ENCODE data around the gene CGB8.
A peak's percentile ranks its signal among the peaks of the same experiment; 100 is the strongest.

CGB8 gene

DNA sequence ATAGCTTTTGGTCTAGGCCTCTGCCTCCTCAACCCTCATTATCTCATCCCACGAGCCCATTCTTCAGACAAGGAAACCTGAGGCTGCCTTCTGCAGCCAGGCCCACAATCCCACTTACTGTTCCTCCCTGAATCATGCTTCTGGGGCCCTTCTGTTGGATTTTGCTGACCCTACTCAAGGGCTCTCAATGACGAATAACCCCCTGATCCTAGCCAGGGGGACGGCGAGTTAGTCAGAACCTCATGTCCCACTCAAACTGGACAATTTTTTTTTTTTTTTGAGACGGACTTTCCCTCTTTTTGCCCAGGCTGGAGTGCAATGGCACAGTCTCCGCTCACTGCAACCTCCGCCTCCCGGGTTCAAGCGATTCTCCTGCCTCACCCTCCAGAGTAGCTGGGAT, 26.8 kb downstream of the CGB8 start:
- TF ChIP-seq ZNF274 (IDR thresholded peaks at IDR 0.05; ENCODE audit: low read depth, low read length): no peak
- no peak overlapping the region for H3K4me3 ChIP-seq (ENCODE audit: low read length)

DNA sequence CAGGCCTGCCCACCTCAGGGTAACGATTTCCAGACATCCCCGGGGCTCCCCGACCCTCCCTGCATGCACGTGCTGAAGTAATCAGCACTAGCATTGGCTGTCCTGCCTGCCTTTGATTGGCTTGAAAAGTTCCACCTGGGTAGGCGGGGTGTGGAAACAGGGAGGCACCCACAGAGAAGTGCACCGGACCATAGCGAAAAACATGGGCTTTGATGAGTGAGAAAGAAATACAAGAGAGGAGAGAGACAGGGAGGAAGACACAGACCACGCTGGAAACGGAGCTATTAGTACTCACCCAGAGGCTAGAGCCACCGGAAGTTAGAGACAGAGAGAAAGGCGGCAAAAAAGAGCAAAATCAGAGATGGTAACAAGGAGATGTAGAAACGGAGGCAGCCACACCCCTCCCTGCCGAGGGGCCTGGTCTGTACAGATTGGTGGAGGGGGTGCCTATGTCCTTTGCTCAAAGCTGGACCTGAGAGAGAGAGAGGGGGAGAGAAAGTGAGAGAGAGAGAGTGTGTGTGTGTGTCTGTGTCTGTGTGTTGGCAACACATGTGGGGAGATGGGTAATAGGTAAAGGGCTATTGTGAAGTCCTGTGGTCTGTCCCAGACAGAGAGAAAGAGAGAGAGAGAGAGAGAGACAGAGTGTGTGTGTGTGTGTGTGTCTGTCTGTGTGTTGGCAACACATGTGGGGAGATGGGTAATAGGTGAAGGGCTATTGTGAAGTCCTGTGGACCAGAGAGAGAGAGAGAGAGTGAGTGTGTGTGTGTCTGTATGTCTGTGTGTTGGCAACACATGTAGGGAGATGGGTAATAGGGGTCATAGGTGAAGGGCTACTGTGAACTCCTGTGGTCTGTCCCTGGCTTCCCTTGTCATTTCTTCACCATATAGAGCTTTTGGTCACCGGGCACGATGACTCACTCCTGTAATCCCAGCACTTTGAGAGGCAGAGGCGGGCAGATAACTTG, 27.7 kb downstream of the CGB8 start:
- no peak for TF ChIP-seq ZNF274 (IDR thresholded peaks at IDR 0.05; ENCODE audit: low read depth, low read length)

DNA sequence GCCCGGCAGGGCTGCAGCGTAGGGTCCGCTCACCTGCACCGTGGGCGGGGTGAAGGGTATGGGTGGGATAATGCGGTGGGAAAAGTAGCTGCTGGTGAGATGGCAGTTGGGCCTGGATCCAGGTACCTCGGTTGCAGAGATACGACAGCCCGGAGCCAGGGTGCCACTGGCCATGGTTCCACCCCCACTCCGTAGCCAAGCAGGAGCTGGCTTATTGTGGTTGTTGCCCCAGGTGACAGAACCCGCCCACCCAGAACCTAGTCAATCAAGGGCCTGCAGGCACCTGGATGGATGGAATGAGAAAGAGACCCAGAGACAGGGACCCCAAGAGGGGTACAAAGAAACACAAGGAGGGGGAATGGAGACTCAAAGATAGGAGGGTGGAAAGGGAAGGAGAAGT, 28.6 kb downstream of the CGB8 start:
- TF ChIP-seq ZNF274 (IDR thresholded peaks at IDR 0.05; ENCODE audit: low read depth, low read length): no peak
- H3K4me3 ChIP-seq (ENCODE audit: low read length): no peak overlapping the region

More for the DNA sequence above, 27.7 kb downstream of the CGB8 start:
- no peak overlapping the region for H3K4me3 ChIP-seq (ENCODE audit: low read length)

DNA sequence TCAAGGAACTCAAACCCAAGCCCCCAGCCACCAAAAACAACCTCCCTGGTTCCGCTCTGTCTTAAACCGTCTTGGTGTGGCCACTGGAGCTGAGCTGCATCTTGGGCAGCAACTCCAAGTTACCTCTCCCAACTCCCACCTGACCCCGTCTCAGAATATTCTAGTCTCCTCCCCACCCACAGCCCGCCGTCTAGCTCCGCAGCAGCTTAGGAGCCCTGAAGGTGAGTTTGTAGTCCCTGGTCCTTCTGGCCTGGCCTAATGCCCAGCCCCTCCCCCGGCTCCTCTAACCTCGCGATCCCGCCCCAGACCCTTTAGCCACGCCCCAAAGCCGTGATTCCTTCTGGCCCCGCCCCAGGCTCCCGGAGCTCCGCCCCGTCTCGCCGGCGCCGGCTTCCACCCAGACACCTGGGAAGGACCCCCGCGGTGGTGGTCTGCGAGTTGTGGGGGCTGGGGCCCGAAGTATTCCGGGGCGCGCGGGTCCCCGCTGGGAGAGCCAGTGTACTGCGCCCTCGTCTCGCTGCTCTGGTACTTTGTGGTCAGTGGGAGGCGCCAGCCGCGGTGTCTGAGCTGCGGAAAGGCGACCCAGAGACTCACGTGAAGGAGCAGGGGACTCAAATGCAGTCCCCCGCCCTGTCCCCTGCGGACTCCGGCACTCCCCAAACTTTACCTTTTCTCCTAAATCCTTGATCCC, 29.5 kb downstream of the CGB8 start:
- H3K4me3 ChIP-seq (ENCODE audit: low read length): peak overlapping the region; percentile 25; the same call in 1 of the 2 replicates
- no peak for TF ChIP-seq ZNF274 (IDR thresholded peaks at IDR 0.05; ENCODE audit: low read depth, low read length)

DNA sequence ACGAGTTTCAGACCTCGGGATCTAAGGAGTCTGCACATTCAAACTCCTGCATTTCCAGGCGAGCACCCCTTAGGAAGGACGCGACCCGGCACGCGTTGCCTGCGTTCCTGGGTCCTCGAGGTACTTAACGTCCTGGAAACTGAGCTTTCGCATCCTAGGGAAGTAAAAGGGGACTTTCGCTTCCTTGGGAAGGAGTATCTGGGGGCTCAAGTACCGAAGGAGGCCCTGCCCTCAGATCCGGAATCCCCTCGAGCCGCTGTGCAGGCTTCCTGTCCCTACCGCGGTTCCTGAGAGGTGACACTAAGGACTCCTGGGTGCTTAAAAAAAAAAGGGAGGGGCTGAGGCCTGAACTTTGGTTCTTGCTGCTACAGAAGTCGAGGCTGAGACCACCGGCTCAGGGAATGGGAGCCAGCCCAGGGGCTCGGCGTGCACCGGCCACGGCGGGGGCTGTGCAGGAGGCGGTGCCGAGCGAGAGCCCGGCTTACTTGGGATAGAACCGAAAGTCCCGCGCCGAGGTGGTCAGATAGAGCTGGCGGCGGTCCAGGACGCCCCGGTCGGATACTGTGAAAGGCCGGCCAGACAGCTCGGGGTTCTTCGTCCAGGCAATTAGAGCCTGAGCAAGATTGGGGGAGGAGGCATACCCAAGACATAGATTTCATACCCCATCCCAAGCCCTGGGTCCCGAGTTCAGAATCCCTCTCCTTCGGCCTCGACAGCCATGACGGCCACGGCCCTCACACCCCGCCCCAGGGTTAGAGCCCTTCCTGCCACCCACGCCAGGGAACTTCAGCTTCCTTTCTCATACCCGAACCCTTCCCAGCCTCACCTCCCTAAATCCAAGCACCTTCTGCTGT, 30.3 kb downstream of the CGB8 start:
- peak overlapping the region; percentile 33; the same call in 1 of the 2 replicates for H3K4me3 ChIP-seq (ENCODE audit: low read length)

DNA sequence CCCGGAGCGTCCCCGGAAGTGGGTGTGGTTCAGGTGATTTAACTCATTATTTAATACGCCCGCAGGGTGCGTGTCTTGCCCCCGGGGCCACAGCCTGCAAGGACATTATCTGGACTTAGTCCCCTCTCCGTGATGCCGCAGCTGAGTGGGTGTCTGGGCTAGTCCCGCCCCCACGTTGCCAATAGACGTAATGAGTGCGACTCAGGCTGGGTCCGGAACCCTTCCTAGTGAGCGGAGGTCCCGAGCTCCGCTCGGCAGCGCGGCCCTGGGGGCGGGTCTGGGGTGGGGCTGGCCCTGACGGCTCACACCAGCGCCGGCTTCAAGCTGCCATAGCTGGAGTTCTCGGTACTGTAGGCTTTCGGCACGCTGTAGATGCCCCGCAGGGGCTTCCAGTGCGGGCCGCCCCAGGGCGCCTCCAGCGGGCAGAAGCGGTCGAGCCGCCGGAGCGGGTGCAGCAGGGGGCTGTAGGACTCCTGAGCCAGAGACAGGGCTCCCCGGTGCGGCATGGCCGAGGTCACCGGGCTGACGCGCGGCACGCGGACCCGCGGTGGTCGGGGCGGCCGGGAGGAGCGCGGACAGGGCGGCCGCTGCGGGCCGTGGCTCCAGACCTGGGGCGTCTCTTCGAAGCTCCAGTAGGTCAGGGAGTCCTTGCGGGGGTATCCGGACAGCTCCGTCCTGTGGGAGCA, 31.1 kb downstream of the CGB8 start:
- TF ChIP-seq ZNF274 (IDR thresholded peaks at IDR 0.05; ENCODE audit: low read depth, low read length): no peak
- peak overlapping the region; percentile 33; the same call in 1 of the 2 replicates for H3K4me3 ChIP-seq (ENCODE audit: low read length)

DNA sequence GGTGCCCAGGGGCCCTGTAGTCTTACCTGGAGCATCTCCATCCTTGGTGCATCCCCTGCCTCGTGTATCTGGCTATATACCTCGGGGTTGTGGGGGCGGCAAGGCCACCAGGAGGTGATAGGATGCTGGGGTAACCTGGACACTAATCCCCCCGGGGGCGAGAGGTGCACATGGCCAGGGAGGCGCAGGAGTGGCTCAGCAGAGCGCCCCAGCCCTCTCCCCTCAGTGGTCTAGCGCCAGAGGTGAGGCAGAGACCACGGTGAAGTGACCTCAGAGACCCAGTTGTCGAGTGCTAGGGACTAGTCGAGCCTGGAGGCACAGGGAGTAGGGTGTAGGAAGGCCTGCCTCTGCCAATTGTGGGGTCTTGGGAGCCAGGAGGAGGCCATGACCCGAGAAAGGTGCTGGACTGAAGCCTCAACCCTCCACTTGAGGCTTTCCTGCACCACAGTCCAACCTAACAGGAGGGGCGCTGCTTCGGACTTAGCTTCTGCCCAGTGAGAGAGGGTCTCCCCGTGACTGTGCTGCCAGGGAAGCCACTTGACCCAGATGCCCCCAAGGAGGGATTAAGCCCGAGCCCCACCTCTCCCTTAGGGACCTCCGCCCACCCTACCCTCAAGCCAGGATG, 31.8 kb downstream of the CGB8 start, which contains the start of gene LHB:
Gene LHB (minus strand): TSS at position 51 of the 625 bp plus-strand sequence. CDS start 10 bp downstream, at position 41.
- peak within 1 kb of the TSS; percentile 33; the same call in 1 of the 2 replicates for H3K4me3 ChIP-seq (ENCODE audit: low read length)

DNA sequence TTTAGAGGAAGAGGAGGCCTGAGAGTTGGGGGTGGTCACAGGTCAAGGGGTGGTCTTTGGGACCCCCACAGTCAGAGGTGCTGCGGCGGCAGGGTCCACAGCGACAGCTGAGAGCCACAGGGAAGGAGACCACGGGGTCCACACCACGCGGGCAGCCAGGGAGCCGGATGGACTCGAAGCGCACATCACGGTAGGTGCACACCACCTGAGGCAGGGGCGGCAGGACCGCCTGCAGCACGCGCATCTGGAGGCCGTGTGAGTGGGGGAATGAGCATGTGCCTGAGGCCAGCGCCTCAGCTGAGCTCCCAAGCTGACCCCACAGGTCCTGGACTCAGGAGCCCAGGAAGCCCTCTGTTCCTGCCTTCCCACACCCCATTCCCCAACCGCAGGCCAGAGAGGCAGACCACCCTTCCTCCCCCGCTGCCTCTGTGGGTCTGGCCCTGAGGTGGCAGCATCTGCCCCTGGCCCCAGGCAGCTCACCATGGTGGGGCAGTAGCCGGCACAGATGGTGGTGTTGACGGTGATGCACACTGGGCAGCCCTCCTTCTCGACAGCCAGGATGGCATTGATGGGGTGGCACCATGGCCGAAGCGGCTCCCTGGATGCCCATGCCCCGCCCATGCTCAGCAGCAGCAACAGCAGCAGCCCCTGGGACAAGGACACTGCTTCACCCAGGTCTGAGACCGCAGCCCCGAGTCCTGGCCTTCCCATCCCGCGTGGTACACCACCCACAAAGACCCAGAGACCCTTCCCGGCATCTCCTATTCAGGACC, 32.7 kb downstream of the CGB8 start:
- TF ChIP-seq ZNF274 (IDR thresholded peaks at IDR 0.05; ENCODE audit: low read depth, low read length): no peak
- H3K4me3 ChIP-seq (ENCODE audit: low read length): no peak overlapping the region

More for the DNA sequence above, 31.8 kb downstream of the CGB8 start, which contains the start of gene LHB:
- no peak for TF ChIP-seq ZNF274 (IDR thresholded peaks at IDR 0.05; ENCODE audit: low read depth, low read length)

DNA sequence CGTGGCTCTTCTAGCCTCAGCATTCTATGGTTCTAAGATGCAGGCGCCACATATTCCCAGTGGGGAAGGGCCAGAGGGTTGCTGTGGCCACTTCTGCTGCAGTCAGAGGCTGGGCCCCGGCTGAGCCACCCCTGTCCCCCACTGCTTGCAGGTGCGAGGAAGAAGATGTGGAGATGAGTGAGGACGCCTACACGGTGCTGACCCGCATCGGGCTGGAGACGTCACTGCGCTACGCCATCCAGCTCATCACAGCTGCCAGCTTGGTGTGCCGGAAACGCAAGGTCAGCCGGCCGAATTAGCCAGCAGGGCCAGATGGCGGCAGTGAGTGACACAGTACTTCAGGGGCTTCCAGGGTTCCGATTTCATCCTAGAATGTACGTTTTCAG, 34.0 kb downstream of the CGB8 start:
- no peak for TF ChIP-seq ZNF274 (IDR thresholded peaks at IDR 0.05; ENCODE audit: low read depth, low read length)
- H3K4me3 ChIP-seq (ENCODE audit: low read length): no peak overlapping the region

DNA sequence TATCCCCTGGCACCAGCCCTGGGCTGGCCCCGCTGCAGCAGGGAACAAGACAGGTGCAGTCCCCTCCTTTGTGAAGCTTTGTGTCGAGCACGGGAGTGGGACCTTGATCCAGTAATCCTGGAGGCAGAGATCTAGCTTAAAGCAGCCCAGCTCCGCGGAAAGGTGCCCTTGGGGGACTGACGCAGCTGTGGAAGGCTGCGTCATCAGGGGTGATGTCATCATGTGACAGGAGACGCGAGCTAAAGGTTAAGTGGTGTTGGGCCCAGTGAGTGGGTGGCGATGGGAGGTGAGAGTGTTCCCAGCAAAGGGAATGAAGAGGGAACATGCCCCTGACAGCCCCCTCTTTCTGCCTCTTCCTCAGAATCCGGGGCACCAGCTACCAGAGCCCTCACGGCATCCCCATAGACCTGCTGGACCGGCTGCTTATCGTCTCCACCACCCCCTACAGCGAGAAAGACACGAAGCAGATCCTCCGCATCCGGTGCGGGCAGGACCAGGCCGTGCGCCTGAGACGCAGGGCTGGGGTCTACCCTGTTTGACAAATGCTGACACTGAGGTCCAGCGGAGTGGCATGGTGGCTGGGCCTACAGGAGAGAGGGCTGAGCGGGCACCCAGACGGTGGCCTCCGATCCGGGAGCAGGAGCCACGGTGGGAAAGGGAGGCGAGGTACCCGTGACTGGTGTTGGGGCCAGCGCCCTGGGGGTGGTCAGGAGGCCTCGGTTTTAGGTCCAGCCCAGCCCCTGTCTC, 34.6 kb downstream of the CGB8 start:
- H3K4me3 ChIP-seq (ENCODE audit: low read length): no peak overlapping the region
- no peak for TF ChIP-seq ZNF274 (IDR thresholded peaks at IDR 0.05; ENCODE audit: low read depth, low read length)

DNA sequence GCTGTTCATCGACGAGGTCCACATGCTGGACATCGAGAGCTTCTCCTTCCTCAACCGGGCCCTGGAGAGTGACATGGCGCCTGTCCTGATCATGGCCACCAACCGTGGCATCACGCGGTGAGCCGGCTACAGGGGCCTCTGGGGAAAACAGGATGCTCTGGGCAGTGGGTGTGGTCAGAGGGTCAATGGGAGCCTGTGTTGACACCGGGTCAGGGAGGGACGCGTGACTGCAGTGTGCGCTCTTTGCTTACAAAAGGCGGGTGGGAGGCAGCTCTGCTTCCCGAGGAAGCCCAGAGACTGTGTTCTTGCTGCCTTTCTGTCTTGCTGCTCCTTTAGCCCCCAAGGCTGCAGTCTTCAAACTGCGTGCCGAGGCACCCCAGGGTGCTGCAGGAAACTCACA, 37.7 kb downstream of the CGB8 start:
- H3K4me3 ChIP-seq (ENCODE audit: low read length): no peak overlapping the region
- no peak for TF ChIP-seq ZNF274 (IDR thresholded peaks at IDR 0.05; ENCODE audit: low read depth, low read length)

DNA sequence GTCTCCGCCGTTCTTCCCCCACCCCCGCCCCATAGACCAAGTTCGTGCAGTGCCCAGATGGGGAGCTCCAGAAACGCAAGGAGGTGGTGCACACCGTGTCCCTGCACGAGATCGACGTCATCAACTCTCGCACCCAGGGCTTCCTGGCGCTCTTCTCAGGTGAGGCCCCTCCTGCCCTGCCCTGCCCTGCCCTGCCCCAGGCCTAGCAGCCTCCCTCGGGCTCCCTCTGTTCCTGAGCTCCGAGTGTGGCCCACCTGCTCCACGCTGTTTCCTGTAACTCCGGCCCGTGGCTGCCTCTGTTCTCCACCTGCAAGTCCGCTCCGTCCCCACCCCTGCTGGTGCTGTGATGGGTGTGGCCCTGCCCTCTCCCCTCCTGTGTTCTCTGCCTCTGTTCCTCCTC, 38.5 kb downstream of the CGB8 start:
- no peak for TF ChIP-seq ZNF274 (IDR thresholded peaks at IDR 0.05; ENCODE audit: low read depth, low read length)
- H3K4me3 ChIP-seq (ENCODE audit: low read length): no peak overlapping the region
